Measurements from ENCODE around the gene FAM3D. TPM values are rescaled to one million over a fixed set of nuclear protein-coding genes. Genes with fewer than 3 reads are reported as not detected.

FAM3D gene
- total RNA-seq, 4 donors from 2014 or later: 47.0 to 200 (median 135) TPM

DNA sequence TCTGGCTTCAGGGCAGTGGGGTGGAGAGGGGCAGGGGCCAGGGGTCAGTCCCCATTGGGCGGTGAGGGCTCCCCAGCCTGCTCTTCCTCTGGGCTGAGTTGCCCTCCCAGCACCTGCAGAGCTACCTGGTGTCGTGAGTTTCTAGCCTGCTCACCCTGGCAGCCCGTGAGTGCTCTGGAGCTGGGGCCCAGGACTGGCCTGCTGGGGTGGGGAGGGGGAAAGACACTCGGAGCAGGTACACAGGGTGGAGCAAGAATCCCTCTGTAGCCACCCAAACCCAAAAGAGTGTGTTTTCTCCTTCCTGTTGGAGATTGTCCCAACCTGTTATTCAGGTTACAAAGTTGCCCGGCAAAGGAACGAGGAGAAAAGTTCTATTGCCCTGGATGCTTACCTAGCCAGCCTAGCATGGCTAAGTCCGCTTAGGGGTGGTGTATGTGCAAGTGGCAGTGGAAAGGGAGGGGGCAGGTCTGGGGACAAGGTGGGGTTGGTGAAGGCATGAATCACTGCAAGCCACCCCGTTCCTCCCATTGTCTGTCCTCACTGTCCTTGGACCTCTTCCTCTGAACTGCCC is 8.9 kb downstream of the FAM3D start:
- H3K36me3 ChIP-seq: no peaks in the 10 kb centered on the region
- peak overlapping the region in 2 of 4 donors; percentile 50 to 66 for H3K27ac ChIP-seq
- peaks cover 0 to 12% (median 0%) of the 10 kb centered on the region in 4 donors for H3K4me1 ChIP-seq
- no peaks in the 10 kb centered on the region for H3K9me3 ChIP-seq
- H3K27me3 ChIP-seq: no peaks in the 10 kb centered on the region
- TF ChIP-seq POLR2A (IDR thresholded peaks at IDR 0.05) (peak in 1 of 2 donors; percentile 23), CTCF (IDR thresholded peaks at IDR 0.05) (no peak)
- peak in 2 of 3 donors; percentile 64 to 65 for DNase-seq
- no peak overlapping the region for H3K4me3 ChIP-seq

GRCh38 chr3:58657036-58657520 is 9.5 kb downstream of the FAM3D start:
- Histone ChIP-seq H3K36me3 (no peaks in the 10 kb centered on the region), H3K9me3 (no peaks in the 10 kb centered on the region), H3K27me3 (no peaks in the 10 kb centered on the region), H3K27ac (peak overlapping the region in 1 of 4 donors; percentile 66), H3K4me3 (no peak overlapping the region), H3K4me1 (peaks cover 0 to 12% (median 0%) of the 10 kb centered on the region in 4 donors)
- TF ChIP-seq POLR2A (IDR thresholded peaks at IDR 0.05) (no peak), CTCF (IDR thresholded peaks at IDR 0.05) (no peak)
- peak in 1 of 3 donors; percentile 8 for DNase-seq

- DNase-seq: peak in 1 of 3 donors; percentile 19
- H3K36me3 ChIP-seq: no peaks in the 10 kb centered on the region
- no peak overlapping the region for H3K27ac ChIP-seq
- H3K4me1 ChIP-seq: peaks cover 0 to 12% (median 0%) of the 10 kb centered on the region in 4 donors
- no peaks in the 10 kb centered on the region for H3K27me3 ChIP-seq
- no peak overlapping the region for H3K4me3 ChIP-seq
- no peaks in the 10 kb centered on the region for H3K9me3 ChIP-seq
- TF ChIP-seq POLR2A (IDR thresholded peaks at IDR 0.05): no peak
Observed at GRCh38 chr3:58656631-58657030, 9.9 kb downstream of the FAM3D start.

GRCh38 chr3:58654466-58654865 is 12.1 kb downstream of the FAM3D start:
- peak in 1 of 3 donors; percentile 32 for DNase-seq
- Histone ChIP-seq H3K36me3 (no peaks in the 10 kb centered on the region), H3K27ac (no peak overlapping the region), H3K4me1 (peaks cover 0 to 12% (median 0%) of the 10 kb centered on the region in 4 donors), H3K27me3 (no peaks in the 10 kb centered on the region), H3K4me3 (no peak overlapping the region), H3K9me3 (no peaks in the 10 kb centered on the region)
- TF ChIP-seq CTCF (IDR thresholded peaks at IDR 0.05) (no peak), POLR2A (IDR thresholded peaks at IDR 0.05) (no peak)

DNA sequence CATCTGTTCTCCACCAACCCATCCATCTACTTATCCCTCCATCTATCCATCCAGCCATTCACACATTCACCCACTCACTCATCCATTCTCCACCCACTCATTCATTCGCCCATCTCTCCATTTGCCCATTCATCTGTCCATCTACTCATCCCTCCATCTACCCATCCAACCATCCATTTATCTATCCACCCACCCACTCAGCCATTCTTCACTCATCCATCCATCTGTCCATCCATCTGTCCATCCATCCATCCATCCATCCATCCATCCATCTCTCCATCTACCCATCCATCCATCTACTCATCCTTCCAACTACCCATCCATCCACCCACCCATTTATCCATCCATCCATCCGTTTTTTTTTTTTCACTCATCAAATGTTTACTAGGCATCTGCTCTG is 13.9 kb downstream of the FAM3D start:
- Histone ChIP-seq H3K36me3 (peaks cover 0 to 6% (median 0%) of the 10 kb centered on the region in 3 donors), H3K27me3 (no peaks in the 10 kb centered on the region), H3K27ac (no peak overlapping the region), H3K9me3 (no peaks in the 10 kb centered on the region), H3K4me3 (no peak overlapping the region), H3K4me1 (no peaks in the 10 kb centered on the region)
- DNase-seq: no peak
- TF ChIP-seq CTCF (IDR thresholded peaks at IDR 0.05) (no peak), POLR2A (IDR thresholded peaks at IDR 0.05) (no peak)

- Histone ChIP-seq H3K27me3 (no peaks in the 10 kb centered on the region), H3K9me3 (no peaks in the 10 kb centered on the region), H3K27ac (no peak overlapping the region), H3K36me3 (peaks cover 0 to 6% (median 0%) of the 10 kb centered on the region in 3 donors), H3K4me3 (no peak overlapping the region), H3K4me1 (no peaks in the 10 kb centered on the region)
- no peak for DNase-seq
- TF ChIP-seq CTCF (IDR thresholded peaks at IDR 0.05) (no peak), POLR2A (IDR thresholded peaks at IDR 0.05) (no peak)
Observed at GRCh38 chr3:58651276-58651675, 15.3 kb downstream of the FAM3D start.
